OCI-LY3 (cell line): ENCODE measurements around the gene SOWAHD.

ENCODE experiments used
- EZH2phosphoT487 ChIP-seq: fragments of 200-600 bp; shearing (Covaris generic); IDR thresholded peaks from 2 replicates; pipeline ENCODE4 v1.6.1; 2018; ENCODE audit warnings: antibody characterized with exemption, mixed run types, low read depth
- TF ChIP-seq, protein P1 (sequence below): fragments of 200-600, 300-600 bp; sonication (generic); IDR thresholded peaks from 2 replicates; pipeline ENCODE4 v1.5.1; 2014; ENCODE audit warnings: antibody characterized with exemption, low read length, low read depth

DNA sequence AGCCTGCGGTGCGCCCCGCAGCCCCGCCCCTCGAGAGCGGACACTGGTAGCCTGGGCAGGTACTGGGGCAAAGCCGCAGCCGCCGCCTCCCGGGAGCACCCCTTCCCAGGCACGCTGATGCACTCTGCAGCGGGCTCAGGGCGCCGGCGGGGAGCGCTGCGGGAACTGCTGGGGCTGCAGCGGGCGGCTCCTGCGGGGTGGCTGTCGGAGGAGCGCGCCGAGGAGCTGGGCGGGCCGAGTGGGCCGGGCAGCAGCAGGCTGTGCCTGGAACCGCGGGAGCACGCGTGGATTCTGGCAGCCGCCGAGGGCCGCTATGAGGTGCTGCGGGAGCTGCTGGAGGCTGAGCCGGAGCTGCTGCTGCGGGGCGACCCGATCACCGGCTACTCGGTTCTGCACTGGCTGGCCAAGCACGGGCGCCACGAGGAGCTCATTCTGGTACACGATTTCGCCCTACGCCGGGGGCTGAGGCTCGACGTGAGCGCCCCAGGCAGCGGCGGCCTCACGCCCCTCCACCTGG lies 401 bp downstream of the SOWAHD start:
- TF ChIP-seq, protein P1, sequence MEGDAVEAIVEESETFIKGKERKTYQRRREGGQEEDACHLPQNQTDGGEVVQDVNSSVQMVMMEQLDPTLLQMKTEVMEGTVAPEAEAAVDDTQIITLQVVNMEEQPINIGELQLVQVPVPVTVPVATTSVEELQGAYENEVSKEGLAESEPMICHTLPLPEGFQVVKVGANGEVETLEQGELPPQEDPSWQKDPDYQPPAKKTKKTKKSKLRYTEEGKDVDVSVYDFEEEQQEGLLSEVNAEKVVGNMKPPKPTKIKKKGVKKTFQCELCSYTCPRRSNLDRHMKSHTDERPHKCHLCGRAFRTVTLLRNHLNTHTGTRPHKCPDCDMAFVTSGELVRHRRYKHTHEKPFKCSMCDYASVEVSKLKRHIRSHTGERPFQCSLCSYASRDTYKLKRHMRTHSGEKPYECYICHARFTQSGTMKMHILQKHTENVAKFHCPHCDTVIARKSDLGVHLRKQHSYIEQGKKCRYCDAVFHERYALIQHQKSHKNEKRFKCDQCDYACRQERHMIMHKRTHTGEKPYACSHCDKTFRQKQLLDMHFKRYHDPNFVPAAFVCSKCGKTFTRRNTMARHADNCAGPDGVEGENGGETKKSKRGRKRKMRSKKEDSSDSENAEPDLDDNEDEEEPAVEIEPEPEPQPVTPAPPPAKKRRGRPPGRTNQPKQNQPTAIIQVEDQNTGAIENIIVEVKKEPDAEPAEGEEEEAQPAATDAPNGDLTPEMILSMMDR: no peak
- no peak for TF ChIP-seq EZH2phosphoT487
